OCI-LY3 (cell line): ENCODE data around the gene KIF3A.

Source experiments
- H2AFZ ChIP-seq: fragments of 200-600, 300-600 bp; shearing (Covaris generic); 2 replicates; pipeline ENCODE4 v1.6.0; 2014; ENCODE audit warnings: antibody characterized with exemption, low read depth, low read length
- H3K27ac ChIP-seq: fragments of 200-600, 300-600 bp; sonication (generic); 2 replicates; pipeline ENCODE4 v1.5.1; 2014; ENCODE audit warnings: mild to moderate bottlenecking, low read length, moderate library complexity, mixed read lengths
- H3K27me3 ChIP-seq: fragments of 200-600, 300-600 bp; sonication (generic); 2 replicates; pipeline ENCODE4 v1.6.1; 2014; ENCODE audit warnings: low read depth, low read length, mixed read lengths
- H3K36me3 ChIP-seq: fragments of 200-600, 300-600 bp; sonication (generic); replicated peaks from 2 replicates; pipeline ENCODE3; 2014; ENCODE audit warnings: low read depth, low read length, mixed read lengths
- H3K4me1 ChIP-seq: fragments of 300-600, 200-600 bp; sonication (generic); 2 replicates; pipeline ENCODE4 v1.6.1; 2014; ENCODE audit warnings: low read length, mixed read lengths
- H3K4me2 ChIP-seq: fragments of 200-600, 300-600 bp; sonication (generic); 2 replicates; pipeline ENCODE4 v1.6.1; 2014; ENCODE audit warnings: low read length, mixed read lengths
- H3K4me3 ChIP-seq: fragments of 300-600, 200-600 bp; sonication (generic); 2 replicates; pipeline ENCODE4 v1.5.1; 2014; ENCODE audit warnings: antibody characterized with exemption, mild to moderate bottlenecking, low read length, moderate library complexity
- H3K79me2 ChIP-seq: fragments of 300-600, 200-600 bp; shearing (Covaris generic); 2 replicates; pipeline ENCODE4 v1.6.1; 2014; ENCODE audit warnings: mild to moderate bottlenecking, low read length, mixed read lengths
- H3K9ac ChIP-seq: fragments of 300-600, 200-600 bp; shearing (Covaris generic); 2 replicates; pipeline ENCODE4 v1.6.0; 2014; ENCODE audit warnings: mild to moderate bottlenecking, low read length, moderate library complexity
- H3K9me3 ChIP-seq: fragments of 200-600, 300-600 bp; shearing (Covaris generic); 2 replicates; pipeline ENCODE4 v1.6.1; 2014; ENCODE audit warnings: low read length, mixed read lengths; ENCODE audit not compliant: insufficient read depth
- H4K20me1 ChIP-seq: fragments of 200-600, 300-600 bp; sonication (generic); 2 replicates; pipeline ENCODE4 v1.6.1; 2016; ENCODE audit warnings: low read length, mixed read lengths; ENCODE audit not compliant: insufficient read depth
- EZH2phosphoT487 ChIP-seq: fragments of 200-600 bp; shearing (Covaris generic); IDR thresholded peaks from 2 replicates; pipeline ENCODE4 v1.6.1; 2018; ENCODE audit warnings: antibody characterized with exemption, mixed run types, low read depth
- TF ChIP-seq, protein P1 (sequence below): fragments of 200-600, 300-600 bp; sonication (generic); IDR thresholded peaks from 2 replicates; pipeline ENCODE4 v1.5.1; 2014; ENCODE audit warnings: antibody characterized with exemption, low read length, low read depth

KIF3A gene

DNA sequence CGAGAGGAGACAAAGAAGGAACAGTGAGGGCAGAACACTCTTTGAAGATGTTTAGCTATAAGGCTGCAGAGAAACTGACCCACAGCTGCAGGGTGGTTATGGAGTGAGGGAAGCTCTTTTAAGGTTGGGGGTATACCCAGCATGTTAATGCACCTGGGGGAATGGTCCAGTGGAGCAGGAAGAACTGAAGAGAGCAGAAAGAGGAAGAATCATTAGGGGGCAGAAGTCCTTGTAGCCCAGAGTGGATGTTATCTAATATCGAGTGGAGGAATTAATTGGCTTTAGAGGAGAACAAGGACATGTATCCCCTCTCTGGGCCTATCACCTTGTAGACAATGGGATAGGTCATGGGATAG is 55.9 kb downstream of the KIF3A start:
- peak overlapping the region; percentile 12; the same call in 1 of the 2 replicates for H3K4me2 ChIP-seq
- TF ChIP-seq EZH2phosphoT487: no peak
- TF ChIP-seq, protein P1, sequence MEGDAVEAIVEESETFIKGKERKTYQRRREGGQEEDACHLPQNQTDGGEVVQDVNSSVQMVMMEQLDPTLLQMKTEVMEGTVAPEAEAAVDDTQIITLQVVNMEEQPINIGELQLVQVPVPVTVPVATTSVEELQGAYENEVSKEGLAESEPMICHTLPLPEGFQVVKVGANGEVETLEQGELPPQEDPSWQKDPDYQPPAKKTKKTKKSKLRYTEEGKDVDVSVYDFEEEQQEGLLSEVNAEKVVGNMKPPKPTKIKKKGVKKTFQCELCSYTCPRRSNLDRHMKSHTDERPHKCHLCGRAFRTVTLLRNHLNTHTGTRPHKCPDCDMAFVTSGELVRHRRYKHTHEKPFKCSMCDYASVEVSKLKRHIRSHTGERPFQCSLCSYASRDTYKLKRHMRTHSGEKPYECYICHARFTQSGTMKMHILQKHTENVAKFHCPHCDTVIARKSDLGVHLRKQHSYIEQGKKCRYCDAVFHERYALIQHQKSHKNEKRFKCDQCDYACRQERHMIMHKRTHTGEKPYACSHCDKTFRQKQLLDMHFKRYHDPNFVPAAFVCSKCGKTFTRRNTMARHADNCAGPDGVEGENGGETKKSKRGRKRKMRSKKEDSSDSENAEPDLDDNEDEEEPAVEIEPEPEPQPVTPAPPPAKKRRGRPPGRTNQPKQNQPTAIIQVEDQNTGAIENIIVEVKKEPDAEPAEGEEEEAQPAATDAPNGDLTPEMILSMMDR: no peak
- no peak overlapping the region for H3K4me3 ChIP-seq
- H4K20me1 ChIP-seq: no peaks in the 10 kb centered on the region
- H3K27ac ChIP-seq: no peak overlapping the region
- peaks cover 8% of the 10 kb centered on the region; the same call in 1 of the 2 replicates for H3K27me3 ChIP-seq
- H3K36me3 ChIP-seq: no peaks in the 10 kb centered on the region
- peaks cover 20% of the 10 kb centered on the region for H3K4me1 ChIP-seq
- no peaks in the 10 kb centered on the region for H3K79me2 ChIP-seq
- H3K9me3 ChIP-seq: no peaks in the 10 kb centered on the region
- no peak overlapping the region for H2AFZ ChIP-seq
- no peak overlapping the region for H3K9ac ChIP-seq

DNA sequence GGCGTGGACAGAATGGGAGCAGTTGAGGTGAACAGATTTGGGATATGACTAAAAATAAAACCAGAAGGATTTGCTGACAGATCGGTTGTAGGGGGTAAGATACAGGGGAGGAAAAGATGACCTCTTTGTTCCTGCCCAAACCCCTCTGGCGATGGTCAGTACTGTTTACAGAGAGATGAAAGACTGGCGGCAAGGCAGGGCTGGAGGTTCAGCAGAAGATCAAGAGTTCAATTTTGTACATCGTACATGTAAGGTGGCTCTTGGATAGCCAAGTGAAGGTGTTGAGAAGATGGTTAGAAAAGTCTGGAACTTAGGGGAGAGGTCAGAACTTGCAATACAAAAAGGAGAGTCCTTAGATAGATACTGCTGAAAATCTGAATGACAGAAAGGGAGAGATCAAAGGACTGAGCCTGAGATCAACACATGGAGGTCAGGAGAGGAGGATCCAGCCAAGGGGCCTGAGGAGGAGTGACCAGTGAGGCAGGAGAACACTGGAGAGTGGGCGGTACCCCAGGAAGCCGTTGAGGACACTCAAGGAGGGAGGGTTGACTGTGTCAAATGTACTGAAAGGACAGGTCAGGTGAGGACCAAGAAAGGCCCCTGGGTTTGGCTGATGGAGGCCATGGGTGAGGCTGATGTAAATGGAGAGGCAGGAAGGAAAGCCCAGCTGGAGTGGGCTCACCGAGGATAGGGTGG is 56.4 kb downstream of the KIF3A start:
- Histone ChIP-seq H3K4me3 (no peak overlapping the region), H4K20me1 (no peaks in the 10 kb centered on the region), H3K9ac (no peak overlapping the region), H3K27me3 (peaks cover 13% of the 10 kb centered on the region), H3K79me2 (no peaks in the 10 kb centered on the region), H3K4me1 (peaks cover 23% of the 10 kb centered on the region), H3K27ac (no peak overlapping the region), H3K9me3 (no peaks in the 10 kb centered on the region), H3K4me2 (peak overlapping the region; percentile 12; the same call in 1 of the 2 replicates), H3K36me3 (no peaks in the 10 kb centered on the region), H2AFZ (no peak overlapping the region)
- TF ChIP-seq, protein P1: no peak
- TF ChIP-seq EZH2phosphoT487: no peak

DNA sequence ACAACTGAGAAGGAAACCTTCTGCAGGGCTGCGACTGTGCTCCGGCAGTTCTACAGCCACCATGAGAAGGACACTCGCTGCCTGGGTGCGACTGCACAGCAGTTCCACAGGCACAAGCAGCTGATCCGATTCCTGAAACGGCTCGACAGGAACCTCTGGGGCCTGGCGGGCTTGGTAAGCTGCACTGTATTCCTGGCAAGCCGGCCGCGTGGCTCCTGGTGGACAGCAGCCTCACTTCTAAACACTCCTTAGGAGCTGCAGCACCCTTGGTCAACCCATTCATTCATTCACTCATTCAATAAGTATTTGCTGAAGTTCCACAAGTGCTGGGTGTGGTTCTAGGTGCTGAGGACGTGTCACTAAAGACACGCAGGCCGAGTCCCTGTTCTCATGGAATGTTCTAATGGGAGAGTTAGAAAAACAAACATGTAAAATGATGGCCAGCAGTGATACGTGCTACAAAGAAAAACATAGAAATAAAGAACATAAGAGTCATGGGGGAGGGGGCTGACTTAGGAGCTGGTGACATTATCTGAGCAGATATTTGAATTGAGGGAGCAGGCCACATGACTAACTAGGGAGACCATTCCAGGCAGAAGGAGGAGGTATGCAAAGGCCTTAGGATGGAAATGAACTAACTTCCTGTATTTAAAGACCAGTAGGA is 57.5 kb downstream of the KIF3A start:
- Histone ChIP-seq H3K9ac (no peak overlapping the region), H2AFZ (no peak overlapping the region), H3K9me3 (no peaks in the 10 kb centered on the region), H3K79me2 (no peaks in the 10 kb centered on the region), H4K20me1 (no peaks in the 10 kb centered on the region), H3K4me1 (peaks cover 30% of the 10 kb centered on the region), H3K36me3 (no peaks in the 10 kb centered on the region), H3K27ac (no peak overlapping the region), H3K27me3 (peaks cover 13% of the 10 kb centered on the region), H3K4me3 (no peak overlapping the region), H3K4me2 (no peak overlapping the region)
- TF ChIP-seq EZH2phosphoT487: no peak
- TF ChIP-seq, protein P1: no peak

DNA sequence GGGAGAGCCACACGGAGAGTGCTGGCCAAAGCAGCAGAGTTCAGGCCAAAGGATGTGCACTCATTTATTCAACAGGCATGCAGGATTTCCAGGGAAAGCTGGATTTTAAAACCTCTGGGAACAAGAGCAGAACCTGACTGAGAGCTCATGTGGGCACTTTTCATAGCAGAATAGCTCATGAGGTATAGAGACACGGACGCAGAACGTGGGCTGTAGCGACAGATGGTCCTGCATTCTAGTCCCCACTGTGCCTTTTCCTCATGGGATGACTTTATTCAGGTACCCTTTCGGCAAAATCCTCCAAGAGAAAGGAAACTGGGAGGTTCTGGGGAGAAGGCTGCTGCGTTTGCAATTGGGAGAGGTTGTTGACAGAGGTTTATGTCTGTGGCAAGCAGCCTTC is 58.2 kb downstream of the KIF3A start:
- H3K79me2 ChIP-seq: no peaks in the 10 kb centered on the region
- no peak overlapping the region for H3K4me3 ChIP-seq
- no peaks in the 10 kb centered on the region for H3K9me3 ChIP-seq
- no peak for TF ChIP-seq EZH2phosphoT487
- TF ChIP-seq, protein P1: no peak
- no peak overlapping the region for H3K4me2 ChIP-seq
- H3K36me3 ChIP-seq: no peaks in the 10 kb centered on the region
- H3K4me1 ChIP-seq: peaks cover 32% of the 10 kb centered on the region
- no peak overlapping the region for H3K9ac ChIP-seq
- H3K27me3 ChIP-seq: peaks cover 13% of the 10 kb centered on the region
- H3K27ac ChIP-seq: no peak overlapping the region
- H2AFZ ChIP-seq: no peak overlapping the region
- H4K20me1 ChIP-seq: no peaks in the 10 kb centered on the region
